HFFc6 (cell line): Measurements from ENCODE around the gene ERC2. TPM values are rescaled to one million over a fixed set of nuclear protein-coding genes. Genes with fewer than 3 reads are reported as not detected.
A peak's percentile ranks its signal among the peaks of the same experiment; 100 is the strongest.

Source experiments
- DNase-seq: peaks from one replicate; pipeline ENCODE4 v3.0.0-alpha.2; 2018
- H3K27ac Mint-ChIP-seq: 2 replicates; pipeline ENCODE4 v1.8.0; 2020; ENCODE audit warnings: mild to moderate bottlenecking, mixed read lengths
- H3K27me3 Mint-ChIP-seq: 2 replicates; pipeline ENCODE4 v1.8.0; 2021; ENCODE audit warnings: mild to moderate bottlenecking, moderate library complexity, mixed read lengths; ENCODE audit not compliant: insufficient read depth
- H3K36me3 Mint-ChIP-seq: 2 replicates; pipeline ENCODE4 v1.8.0; 2021; ENCODE audit warnings: low read depth, mixed read lengths
- H3K4me1 Mint-ChIP-seq: 2 replicates; pipeline ENCODE4 v1.8.0; 2020; ENCODE audit warnings: low read depth, mixed read lengths
- H3K4me3 Mint-ChIP-seq: 2 replicates; pipeline ENCODE4 v1.8.0; 2020; ENCODE audit warnings: mild to moderate bottlenecking, moderate library complexity, mixed read lengths
- H3K9me3 Mint-ChIP-seq: 2 replicates; pipeline ENCODE4 v1.8.0; 2020; ENCODE audit warnings: mild to moderate bottlenecking, mixed read lengths
- CTCF ChIP-seq: fragments of 200-600 bp; sonication (generic); IDR thresholded peaks from 2 replicates; pipeline ENCODE4 v1.5.0; 2021; ENCODE audit warnings: antibody characterized with exemption, mild to moderate bottlenecking
- total RNA-seq, 6 experiments: library from RNA; stranded (reverse); fragmentation: NEBNext Ultra II Directional; extraction: Animal tissue kit (Norgen Biotek cat#: 25700); gene quantifications; 2 replicates in 1 of 6; 3 replicates in 5 of 6; pipeline ENCODE4 v1.2.3, GENCODE V29; 2021

The ERC2 gene
- total RNA-seq, 6 experiments from 2014 or later: 0.11 TPM; not detected in 5

- peaks cover 18% of the 10 kb centered on the region for H3K27me3 Mint-ChIP-seq
- H3K4me1 Mint-ChIP-seq: peaks cover 3% of the 10 kb centered on the region
- no peak for TF ChIP-seq CTCF
- no peaks in the 10 kb centered on the region for H3K36me3 Mint-ChIP-seq
- H3K4me3 Mint-ChIP-seq: no peak overlapping the region
- DNase-seq: no peak
- H3K9me3 Mint-ChIP-seq: no peaks in the 10 kb centered on the region
- no peak overlapping the region for H3K27ac Mint-ChIP-seq
Measured at GRCh38 chr3:55724407-55724784, 743.9 kb downstream of the ERC2 start.

GRCh38 chr3:55723653-55724406 lies 744.4 kb downstream of the ERC2 start:
- Mint-ChIP-seq H3K9me3 (no peaks in the 10 kb centered on the region), H3K27me3 (peaks cover 15% of the 10 kb centered on the region), H3K27ac (no peak overlapping the region), H3K4me1 (peaks cover 8% of the 10 kb centered on the region), H3K4me3 (no peak overlapping the region), H3K36me3 (no peaks in the 10 kb centered on the region)
- no peak for DNase-seq
- no peak for TF ChIP-seq CTCF

GRCh38 chr3:55721716-55722484 lies 746.4 kb downstream of the ERC2 start:
- peaks cover 24% of the 10 kb centered on the region for H3K4me1 Mint-ChIP-seq
- no peak overlapping the region for H3K4me3 Mint-ChIP-seq
- H3K27me3 Mint-ChIP-seq: peaks cover 13% of the 10 kb centered on the region
- H3K27ac Mint-ChIP-seq: no peak overlapping the region
- DNase-seq: peak; percentile 36
- H3K36me3 Mint-ChIP-seq: no peaks in the 10 kb centered on the region
- no peaks in the 10 kb centered on the region for H3K9me3 Mint-ChIP-seq
- TF ChIP-seq CTCF: peak; percentile 83

- 0 out of 2 replicates have a peak, but pooled peaks cover 8% of the 10 kb centered on the region for H3K27me3 Mint-ChIP-seq
- no peak overlapping the region for H3K27ac Mint-ChIP-seq
Measured at GRCh38 chr3:55720614-55721013, 747.7 kb downstream of the ERC2 start.

GRCh38 chr3:55719508-55719907 lies 748.8 kb downstream of the ERC2 start:
- DNase-seq: no peak
- TF ChIP-seq CTCF: no peak
- Mint-ChIP-seq H3K36me3 (no peaks in the 10 kb centered on the region), H3K27me3 (0 out of 2 replicates have a peak, but pooled peaks cover 8% of the 10 kb centered on the region), H3K9me3 (no peaks in the 10 kb centered on the region), H3K27ac (no peak overlapping the region), H3K4me1 (peaks cover 24% of the 10 kb centered on the region), H3K4me3 (no peak overlapping the region)

More at GRCh38 chr3:55720614-55721013, 747.7 kb downstream of the ERC2 start:
- peak; percentile 67 for TF ChIP-seq CTCF
- Mint-ChIP-seq H3K36me3 (no peaks in the 10 kb centered on the region), H3K9me3 (no peaks in the 10 kb centered on the region), H3K4me1 (peaks cover 24% of the 10 kb centered on the region), H3K4me3 (no peak overlapping the region)
- DNase-seq: peak; percentile 35
